ENCODE results near the gene SKA3. TPM values are rescaled to one million over a fixed set of nuclear protein-coding genes. Genes with fewer than 3 reads are reported as not detected.

Gene SKA3
- total RNA-seq, 1 experiment from 2014 or later = 42.1 TPM

DNA sequence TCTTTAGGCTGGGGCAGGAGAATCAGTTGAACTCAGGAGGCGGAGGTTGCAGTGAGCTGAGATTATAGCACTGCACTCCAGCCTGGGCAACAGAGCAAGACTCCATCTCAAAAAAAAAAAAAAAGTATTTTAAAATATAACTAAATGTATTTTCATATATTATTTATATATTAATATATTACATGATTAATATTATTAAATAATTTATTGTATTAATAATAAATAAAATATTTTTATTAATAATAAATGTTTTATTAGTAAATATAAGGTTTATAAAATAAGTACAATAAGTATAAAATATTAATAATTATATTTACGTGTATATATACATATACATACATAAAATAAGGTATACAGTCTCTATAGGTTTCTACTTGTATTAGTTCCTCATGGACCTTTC, 56.8 kb downstream of the SKA3 start:
- ChIA-PET POLR2A (interaction anchor here (0.6 kb wide), 1 partner anchor 71 kb away, joined by 4 read pairs; no protein-coding TSS in a partner anchor), CTCF (interaction anchor here (1.4 kb wide), 1 partner anchor 60 kb away, joined by 3 read pairs; no protein-coding TSS in a partner anchor)
- ATAC-seq = no peak
- Mint-ChIP-seq H3K4me3 (no peak overlapping the region), H3K4me1 (peaks cover 40% of the 10 kb centered on the region), H3K36me3 (peaks cover 9% of the 10 kb centered on the region), H3K9me3 (peaks cover 25% of the 10 kb centered on the region), H3K27me3 (ENCODE audit: low read depth) (no peaks in the 10 kb centered on the region), H3K27ac (no peak overlapping the region)
- DNase-seq (ENCODE audit: low spot score) = no peak
- 0 out of 2 replicates have a peak, but pooled peaks have one; percentile 12 for TF ChIP-seq ZNF121 (CRISPR knock-in tag; IDR thresholded peaks at IDR 0.05)
- TF ChIP-seq, protein P1, sequence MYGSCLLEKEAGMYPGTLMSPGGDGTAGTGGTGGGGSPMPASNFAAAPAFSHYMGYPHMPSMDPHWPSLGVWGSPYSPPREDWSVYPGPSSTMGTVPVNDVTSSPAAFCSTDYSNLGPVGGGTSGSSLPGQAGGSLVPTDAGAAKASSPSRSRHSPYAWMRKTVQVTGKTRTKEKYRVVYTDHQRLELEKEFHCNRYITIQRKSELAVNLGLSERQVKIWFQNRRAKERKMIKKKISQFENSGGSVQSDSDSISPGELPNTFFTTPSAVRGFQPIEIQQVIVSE (CRISPR knock-in tag; IDR thresholded peaks at IDR 0.05; ENCODE audit: borderline replicate concordance) = no peak
- no peak for TF ChIP-seq MXD4 (CRISPR knock-in tag; IDR thresholded peaks at IDR 0.05; ENCODE audit: borderline replicate concordance)
- peak; percentile 99; the same call in 1 of the 2 replicates for TF ChIP-seq HMGA2 (CRISPR knock-in tag; IDR thresholded peaks at IDR 0.05)

DNA sequence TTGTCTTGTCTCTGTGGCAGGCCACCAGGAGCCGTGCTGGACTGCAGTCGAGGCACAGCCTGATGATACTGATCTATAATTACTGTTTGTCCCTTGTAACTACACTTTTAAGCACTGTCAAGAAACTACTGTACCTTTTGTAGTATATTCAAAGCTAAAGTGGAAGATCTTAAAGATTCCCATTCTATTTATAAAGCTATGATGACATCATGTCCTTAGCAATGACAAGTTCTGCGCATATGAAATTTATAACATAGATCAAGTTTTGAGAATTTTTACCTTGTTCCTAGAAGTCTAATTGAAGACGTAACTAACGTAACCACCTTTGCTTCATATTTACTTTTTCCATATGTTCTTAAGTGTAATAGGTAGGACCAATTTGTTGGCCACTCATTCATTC, 58.2 kb downstream of the SKA3 start:
- Mint-ChIP-seq H3K4me1 (peaks cover 39% of the 10 kb centered on the region), H3K27ac (no peak overlapping the region), H3K27me3 (ENCODE audit: low read depth) (no peaks in the 10 kb centered on the region), H3K4me3 (no peak overlapping the region), H3K9me3 (peaks cover 19% of the 10 kb centered on the region), H3K36me3 (peaks cover 4% of the 10 kb centered on the region)
- ATAC-seq (no peak), DNase-seq (ENCODE audit: low spot score) (no peak)
- POLR2A ChIA-PET = no interaction called here
- TF ChIP-seq ZNF416 (CRISPR knock-in tag; IDR thresholded peaks at IDR 0.05) (no peak), FOXP1 (CRISPR knock-in tag; IDR thresholded peaks at IDR 0.05; ENCODE audit: borderline replicate concordance) (no peak), FOXK1 (CRISPR knock-in tag; IDR thresholded peaks at IDR 0.05) (no peak), TCF7 (CRISPR knock-in tag; IDR thresholded peaks at IDR 0.05; ENCODE audit: low read depth) (no peak), NR1H2 (CRISPR knock-in tag; IDR thresholded peaks at IDR 0.05) (no peak), CREB1 (CRISPR knock-in tag; IDR thresholded peaks at IDR 0.05) (no peak), NFE2L1 (CRISPR knock-in tag; IDR thresholded peaks at IDR 0.05) (no peak), ZNF532 (CRISPR knock-in tag; IDR thresholded peaks at IDR 0.05; ENCODE audit: borderline replicate concordance) (no peak), FOXJ3 (CRISPR knock-in tag; IDR thresholded peaks at IDR 0.05; ENCODE audit: borderline replicate concordance) (no peak), GABPB1 (CRISPR knock-in tag; IDR thresholded peaks at IDR 0.05) (no peak), TEAD1 (CRISPR knock-in tag; IDR thresholded peaks at IDR 0.05) (no peak), ATF1 (CRISPR knock-in tag; IDR thresholded peaks at IDR 0.05) (no peak), HMGA2 (CRISPR knock-in tag; IDR thresholded peaks at IDR 0.05) (no peak), HMGXB4 (CRISPR knock-in tag; IDR thresholded peaks at IDR 0.05) (no peak), TEAD4 (CRISPR knock-in tag; IDR thresholded peaks at IDR 0.05) (no peak)
- TF ChIP-seq, protein P2, sequence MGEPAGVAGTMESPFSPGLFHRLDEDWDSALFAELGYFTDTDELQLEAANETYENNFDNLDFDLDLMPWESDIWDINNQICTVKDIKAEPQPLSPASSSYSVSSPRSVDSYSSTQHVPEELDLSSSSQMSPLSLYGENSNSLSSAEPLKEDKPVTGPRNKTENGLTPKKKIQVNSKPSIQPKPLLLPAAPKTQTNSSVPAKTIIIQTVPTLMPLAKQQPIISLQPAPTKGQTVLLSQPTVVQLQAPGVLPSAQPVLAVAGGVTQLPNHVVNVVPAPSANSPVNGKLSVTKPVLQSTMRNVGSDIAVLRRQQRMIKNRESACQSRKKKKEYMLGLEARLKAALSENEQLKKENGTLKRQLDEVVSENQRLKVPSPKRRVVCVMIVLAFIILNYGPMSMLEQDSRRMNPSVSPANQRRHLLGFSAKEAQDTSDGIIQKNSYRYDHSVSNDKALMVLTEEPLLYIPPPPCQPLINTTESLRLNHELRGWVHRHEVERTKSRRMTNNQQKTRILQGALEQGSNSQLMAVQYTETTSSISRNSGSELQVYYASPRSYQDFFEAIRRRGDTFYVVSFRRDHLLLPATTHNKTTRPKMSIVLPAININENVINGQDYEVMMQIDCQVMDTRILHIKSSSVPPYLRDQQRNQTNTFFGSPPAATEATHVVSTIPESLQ (CRISPR knock-in tag; IDR thresholded peaks at IDR 0.05) = no peak
- TF ChIP-seq, protein P3, sequence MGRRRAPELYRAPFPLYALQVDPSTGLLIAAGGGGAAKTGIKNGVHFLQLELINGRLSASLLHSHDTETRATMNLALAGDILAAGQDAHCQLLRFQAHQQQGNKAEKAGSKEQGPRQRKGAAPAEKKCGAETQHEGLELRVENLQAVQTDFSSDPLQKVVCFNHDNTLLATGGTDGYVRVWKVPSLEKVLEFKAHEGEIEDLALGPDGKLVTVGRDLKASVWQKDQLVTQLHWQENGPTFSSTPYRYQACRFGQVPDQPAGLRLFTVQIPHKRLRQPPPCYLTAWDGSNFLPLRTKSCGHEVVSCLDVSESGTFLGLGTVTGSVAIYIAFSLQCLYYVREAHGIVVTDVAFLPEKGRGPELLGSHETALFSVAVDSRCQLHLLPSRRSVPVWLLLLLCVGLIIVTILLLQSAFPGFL (CRISPR knock-in tag; IDR thresholded peaks at IDR 0.05; ENCODE audit: borderline replicate concordance) = no peak
- CTCF ChIA-PET = interaction anchor here (0.7 to 1.0 kb wide), 2 partner anchors 9 to 249 kb away, joined by 4 to 6 read pairs; no protein-coding TSS in a partner anchor

Measured in WTC11 (cell line).